HG03196 (cell line): ENCODE results near the gene RASSF5.

Experiments used
- ATAC-seq: cut with Tn5 transposase; IDR thresholded peaks from one replicate; pipeline ENCODE4 v1.9.1; 2021; ENCODE audit not compliant: unreplicated experiment

RASSF5 gene

DNA sequence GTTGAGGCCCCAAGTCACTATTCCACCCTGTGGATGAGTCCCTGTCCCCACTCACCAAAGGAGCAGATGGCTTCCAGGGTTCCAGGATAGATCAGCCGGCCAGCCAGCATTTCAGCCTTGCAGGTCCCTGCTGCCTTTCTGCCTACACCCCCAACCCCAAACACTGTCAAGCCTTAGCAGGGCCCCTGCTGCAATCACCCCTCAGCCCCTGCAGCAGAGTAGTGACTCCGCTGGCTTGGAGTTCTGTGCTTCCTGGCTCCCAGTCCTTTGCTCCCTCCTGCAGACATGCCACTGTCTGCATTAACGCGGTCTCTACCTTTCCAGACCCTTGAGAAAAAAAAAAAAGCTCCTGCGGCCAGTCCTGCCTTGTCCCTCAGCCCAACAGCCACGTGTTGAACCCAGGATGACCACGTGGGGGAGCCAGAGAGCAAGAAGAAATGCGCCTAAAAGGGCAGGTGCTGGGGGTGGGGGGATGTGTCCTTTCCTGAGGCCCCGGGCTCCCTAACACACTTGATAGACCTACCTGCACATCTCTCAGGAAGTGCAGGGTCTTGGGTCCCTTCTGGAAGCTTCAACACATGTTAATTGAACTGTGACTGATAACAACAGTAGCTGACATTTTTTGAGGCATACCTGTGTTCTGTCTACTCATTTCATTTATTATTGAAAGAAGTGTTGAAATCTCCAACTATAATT is 37.4 kb downstream of the RASSF5 start:
- ATAC-seq, result no peak

DNA sequence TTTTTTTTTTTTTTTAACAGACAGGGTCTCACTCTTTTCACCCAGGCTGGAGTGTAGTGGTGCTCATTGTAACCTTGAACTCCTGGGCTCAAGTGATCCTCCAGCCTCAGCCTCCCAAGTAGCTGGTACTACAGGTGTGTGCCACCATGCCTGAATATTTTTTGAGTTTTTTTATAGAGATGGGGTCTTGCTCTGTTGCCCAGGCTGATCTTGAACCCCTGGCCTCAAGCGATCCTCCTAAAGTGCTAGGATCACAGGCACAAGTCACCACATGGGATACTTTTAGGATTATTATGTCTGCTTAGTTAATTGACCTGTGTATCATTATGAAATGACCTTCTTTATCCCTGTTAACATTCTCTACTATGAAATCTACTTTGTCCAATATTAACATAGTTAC is 38.0 kb downstream of the RASSF5 start:
- ATAC-seq, result no peak

DNA sequence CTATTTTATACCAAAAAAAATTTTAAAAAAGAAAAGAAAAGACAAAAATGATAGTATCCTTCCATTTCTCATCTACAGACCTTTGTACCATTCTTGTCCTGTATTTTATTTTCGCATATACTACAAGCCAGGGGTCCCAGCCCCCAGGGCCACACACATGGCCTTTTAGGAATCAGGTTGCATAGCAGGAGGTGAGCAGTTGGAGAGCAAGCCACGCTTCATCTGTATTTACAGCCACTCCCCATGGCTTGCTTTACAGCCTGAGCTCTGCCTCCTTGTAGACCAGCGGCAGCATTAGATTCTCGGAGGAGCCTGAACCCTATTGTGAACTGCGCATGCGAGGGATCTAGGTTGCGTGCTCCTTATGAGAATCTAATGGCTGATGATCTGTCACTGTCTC is 39.8 kb downstream of the RASSF5 start:
- ATAC-seq, result no peak

DNA sequence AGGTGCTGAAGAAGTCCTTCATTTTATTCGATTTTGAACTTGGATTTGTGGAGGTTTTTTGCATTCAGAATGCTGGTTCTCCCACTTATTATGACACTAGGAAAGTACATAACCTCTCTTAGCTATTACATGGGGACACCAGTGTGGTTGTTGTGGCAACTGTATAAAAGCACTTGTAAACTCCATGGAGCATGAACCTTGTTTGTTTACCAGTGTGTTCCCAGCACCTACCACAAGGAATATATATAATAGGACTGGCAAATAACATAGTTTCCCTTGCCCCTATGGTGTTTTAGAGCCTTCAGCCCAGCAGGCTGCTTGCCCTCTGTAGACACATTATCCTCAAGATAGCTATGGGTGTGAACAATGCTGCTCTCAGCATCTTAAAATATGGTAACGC is 43.1 kb downstream of the RASSF5 start:
- ATAC-seq, result no peak

DNA sequence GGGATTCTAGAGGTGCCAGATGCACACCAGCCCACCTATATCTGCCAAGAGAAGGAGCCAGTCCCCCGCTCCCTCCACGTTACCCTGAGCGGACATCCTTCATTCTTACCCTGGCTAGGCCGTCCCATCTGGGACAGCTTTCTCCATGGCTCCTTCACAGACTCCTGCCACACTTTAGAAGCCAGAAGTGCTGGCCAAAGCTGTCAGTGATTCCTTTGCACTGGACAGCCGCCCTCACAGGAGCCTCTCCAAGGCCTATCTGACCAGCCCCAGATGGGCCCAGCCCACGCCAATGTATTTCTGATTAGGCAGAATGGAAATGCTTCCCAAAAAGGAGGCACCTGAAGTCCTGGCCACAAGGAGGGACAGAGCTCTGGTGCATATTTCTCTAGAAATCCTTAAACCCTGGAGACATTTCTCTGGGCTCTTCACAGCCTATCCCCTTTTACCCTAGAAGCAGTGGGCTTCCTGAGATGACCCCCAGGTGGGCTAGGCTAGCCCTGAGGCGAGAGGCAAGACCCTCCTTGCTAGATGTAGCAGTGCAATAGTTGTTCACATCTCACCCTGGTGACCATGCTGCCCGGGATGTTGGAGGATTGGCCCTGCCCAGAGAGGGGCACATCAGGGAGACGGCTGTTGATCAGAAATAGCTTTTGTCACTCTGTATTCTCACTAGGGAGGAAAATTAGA is 44.1 kb downstream of the RASSF5 start:
- no peak for ATAC-seq

DNA sequence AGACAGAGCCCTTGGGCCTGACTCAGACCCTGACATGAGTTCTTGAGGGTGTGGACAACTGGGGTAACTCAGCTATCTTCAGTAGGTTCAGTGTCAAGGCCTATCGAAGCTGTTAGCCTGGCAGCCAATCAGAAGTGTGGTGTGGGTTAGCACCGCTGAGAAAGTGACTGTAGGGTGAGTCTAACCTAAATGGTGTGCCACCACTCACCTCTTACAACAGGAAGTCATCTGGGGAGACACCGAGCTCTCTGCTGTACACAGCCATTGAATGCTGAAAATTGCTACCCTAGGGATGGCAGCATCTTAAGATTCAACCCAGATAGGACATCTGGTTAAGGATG is 44.6 kb downstream of the RASSF5 start:
- ATAC-seq, result no peak

DNA sequence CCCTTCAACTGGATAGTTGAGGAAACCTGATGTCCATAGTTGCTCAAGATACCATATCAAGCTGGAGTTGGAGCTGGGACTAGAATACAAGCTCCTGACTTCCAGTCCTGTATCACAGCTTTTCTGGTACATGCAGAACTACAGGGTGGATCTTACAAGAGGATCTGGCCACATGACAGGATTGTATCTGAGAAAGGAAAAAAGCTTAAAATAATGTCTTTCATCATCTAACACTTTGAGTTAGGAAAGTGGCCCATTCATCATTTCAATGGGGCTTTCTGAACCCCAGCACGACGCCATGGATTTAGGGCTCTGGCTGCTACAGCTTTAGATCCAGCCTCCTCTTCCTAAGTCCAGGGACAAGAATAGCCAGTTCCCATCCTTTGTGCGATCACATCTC is 46.9 kb downstream of the RASSF5 start:
- no peak for ATAC-seq

DNA sequence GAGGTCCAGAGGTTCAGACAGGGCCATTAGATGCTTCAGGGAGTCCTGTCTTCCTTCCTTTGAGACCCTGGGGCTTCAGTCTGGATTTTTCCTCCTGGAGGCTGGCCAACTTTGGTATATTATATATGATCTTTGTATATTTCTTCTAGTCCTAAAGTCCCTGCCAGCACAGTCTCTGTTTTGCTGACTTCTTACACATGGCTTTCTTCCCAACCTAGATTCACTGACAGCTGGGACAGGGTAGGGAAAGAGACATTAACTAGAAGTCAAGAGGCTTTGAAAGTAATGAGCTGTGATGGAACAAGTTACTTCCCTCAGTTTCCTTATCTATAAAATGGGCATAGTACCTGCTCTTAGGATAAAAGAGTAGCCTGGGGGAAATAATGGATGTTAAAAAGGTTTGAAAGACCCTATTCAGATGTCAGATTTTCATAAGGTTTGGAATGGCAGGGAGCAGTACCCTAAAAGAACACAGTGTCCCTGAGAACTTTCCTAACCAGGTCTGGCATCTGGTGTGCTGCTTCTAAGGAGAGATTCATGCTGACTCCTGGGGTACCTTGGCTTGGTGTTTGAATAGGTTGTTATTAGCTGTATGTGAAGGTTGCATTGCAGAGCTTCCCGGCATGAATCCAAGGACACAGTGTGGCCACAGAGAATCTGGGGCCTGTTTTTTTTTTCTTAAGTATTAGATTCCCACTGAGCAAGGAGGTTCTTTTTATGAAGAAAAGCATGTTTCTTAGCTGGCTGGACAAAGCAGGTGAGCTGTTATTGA is 47.6 kb downstream of the RASSF5 start:
- no peak for ATAC-seq

DNA sequence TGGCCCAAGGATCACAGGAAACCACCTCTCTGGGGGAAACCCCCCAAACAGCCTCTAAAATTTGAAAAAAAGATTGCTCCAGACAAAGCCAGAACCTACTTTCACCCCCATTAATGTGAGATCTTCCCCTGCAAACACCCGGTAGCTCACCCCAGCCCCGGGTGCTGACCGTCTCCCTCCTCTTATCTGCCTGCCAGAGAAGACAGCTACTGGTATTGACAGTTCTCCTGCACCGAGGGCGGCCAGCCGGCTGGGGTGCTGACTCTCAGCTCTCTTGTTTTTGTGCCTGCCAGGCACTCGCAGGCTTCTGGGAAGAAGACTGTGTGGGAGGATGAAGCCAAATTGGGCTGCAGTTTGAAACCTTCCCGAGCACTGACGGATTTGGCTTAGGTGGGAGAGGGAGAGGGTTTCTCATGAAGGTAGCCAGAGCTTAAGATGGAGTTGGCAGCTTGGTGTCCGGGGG is 48.2 kb downstream of the RASSF5 start:
- ATAC-seq, result no peak

DNA sequence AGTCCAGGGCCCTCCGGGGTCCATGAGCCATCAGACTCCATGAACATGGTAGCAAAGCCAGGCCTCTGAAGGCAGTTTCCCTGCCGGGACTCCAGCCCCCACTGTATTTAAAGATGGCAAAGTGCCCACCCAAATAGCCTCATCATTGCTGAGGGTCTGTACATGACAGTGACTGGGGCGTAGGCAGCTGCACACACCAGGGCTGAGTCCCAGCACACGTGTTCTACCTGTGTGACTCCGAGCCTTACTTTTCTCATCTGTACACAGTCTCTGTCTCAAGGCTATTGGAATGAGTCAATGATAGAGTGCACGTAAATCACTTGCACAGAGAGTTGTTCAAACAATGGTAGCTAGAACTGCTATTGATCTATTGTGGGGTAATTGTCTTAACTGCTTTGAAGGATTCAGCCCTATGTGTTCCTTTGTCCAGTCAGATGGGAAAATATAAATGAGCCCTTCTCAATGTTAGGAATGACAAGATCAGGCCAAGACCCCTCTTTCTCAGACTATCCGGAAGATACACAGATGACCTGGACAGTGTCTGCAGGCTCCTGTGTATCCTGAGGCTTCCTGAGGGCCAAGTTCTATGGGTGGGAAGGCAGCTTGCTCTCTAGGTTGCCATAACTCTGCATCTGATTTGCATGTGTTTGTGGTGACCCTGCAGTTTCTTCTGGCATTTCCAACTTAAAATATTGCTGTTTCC is 48.9 kb downstream of the RASSF5 start:
- ATAC-seq, result no peak

DNA sequence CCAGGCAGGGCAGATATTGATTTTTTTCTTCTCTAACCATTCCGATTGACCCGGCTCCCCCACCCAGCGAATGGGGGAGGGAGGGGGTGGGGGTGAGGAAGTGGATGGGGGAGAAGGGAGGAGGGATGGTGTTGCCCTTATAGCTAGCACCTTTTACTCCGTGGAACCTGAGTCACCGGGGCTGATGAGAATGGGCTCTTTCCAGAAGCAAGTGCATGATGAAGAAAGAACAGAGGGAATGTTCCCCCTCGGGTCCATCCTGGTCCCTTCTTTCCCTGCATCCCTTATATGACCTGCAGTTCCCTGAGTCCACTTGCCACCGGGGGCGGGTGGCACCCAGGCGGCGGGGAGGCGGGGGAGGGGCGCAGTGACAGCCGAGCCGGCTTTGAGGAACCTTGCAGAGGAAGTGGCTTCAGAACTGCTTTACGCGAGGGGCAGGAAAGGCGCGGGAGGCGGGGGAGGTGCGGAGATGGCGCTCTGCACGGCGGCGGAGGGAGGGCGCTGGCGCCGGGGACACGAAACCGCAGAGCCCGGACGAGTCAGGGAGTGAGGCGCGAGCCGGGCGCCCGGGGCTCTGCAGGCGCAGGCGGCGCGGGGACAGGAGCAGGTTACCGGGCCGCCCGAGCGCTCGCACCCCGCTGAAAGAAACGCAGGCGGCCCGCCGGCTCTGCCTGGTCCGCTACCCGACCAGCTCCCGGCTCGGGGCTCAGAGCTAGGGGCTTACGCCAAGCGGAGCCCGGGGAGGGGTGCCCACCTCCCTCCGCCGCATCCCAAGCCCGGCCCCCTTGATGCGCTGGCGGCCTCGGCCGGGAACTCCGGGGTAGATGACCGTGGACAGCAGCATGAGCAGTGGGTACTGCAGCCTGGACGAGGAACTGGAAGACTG is 49.7 kb downstream of the RASSF5 start:
- peak; percentile 45 for ATAC-seq

DNA sequence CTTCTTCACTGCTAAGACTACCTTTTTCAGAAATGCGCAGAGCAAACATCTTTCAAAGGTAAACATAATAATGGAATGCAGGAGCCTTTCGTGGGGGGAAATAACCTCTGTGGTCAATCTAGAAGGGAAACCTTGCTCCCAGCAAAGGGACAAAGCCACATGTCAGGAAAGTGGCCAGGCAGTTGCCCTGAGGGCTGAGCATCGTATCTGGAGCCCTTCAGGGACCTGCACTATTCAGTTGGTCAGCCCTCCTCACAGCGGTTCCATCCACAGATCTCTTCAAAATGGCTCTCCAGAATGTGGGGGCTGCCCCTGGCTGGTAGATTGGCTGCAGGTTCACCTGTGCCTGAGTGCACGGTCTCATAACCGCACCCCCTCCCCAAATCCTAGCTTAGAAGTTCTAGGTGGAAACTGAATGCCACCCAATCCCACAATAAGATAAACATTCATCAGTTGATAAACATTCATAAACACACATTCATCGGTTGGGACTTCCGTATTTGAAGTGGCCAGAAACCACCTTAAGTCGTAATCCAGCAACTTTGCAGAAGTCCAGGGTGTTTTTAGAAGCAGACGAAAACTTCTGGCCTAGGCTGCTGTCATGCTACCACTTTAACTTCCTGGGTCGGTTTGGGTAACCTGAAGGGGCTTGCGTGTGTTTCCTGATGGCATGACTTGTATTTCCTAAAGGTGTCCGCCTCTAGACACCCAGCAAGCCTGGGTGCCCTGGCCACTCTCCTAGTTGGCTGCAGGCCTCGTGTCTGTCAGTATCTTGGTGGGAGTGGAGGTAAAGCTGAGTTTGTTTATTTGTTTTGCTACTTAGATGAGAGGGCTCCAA is 50.5 kb downstream of the RASSF5 start:
- ATAC-seq, result no peak

DNA sequence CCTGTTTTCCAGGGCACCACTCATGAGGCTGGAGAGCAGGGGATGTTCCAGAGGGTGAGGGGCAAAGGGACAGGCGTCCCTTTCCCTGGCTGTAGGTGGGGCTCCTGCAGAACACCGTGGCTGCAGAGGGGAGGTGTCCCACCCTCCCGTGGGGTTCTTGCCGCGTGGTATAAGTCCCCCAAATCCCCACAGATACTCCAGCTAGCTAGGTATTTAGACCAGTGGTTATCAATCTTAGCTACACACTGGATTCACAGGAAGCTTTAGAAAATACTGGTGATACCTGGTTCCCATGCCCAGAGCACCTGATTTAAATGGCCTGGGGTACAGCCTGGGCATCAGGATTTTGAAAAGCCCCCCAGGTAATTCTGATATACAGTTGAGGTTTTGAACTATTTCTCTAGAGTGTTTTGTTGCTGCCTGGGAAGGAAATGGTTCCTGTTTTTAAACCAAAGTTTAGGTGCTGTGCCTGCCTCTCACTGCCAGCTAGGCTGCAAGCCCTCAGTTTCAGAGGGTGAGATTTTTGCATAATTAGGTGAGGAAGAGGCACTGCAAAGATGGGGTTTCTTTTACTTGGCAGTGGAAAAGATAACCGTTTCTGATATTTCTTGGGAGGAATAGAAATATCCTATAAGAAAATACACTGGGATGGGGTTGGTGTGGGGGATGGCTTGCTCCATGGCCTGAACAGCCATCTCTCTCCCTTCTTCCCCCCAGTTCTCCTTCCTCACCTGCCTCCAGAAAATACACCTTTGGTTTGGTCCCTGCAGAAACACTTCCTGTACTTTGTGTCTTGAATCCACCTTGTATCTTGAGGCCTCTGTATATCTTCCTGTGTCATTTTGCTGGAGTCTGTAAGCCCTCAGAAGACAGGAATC is 51.7 kb downstream of the RASSF5 start:
- no peak for ATAC-seq

DNA sequence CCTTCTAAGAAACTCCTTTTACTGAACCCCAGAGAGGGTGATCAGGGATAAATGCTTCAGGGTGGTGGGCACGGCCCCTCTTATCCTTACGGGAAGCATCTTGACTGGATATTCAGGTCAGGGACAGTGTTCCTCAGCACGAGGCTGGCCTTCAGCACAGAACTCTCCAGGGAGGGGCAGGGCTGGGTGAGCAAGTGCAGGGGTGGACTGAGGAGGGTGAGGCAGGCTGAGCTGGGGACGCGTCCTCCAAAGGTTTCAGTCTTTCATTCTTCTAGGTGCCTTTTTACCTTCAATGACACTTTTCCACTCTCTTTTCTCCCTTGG is 52.3 kb downstream of the RASSF5 start:
- no peak for ATAC-seq

DNA sequence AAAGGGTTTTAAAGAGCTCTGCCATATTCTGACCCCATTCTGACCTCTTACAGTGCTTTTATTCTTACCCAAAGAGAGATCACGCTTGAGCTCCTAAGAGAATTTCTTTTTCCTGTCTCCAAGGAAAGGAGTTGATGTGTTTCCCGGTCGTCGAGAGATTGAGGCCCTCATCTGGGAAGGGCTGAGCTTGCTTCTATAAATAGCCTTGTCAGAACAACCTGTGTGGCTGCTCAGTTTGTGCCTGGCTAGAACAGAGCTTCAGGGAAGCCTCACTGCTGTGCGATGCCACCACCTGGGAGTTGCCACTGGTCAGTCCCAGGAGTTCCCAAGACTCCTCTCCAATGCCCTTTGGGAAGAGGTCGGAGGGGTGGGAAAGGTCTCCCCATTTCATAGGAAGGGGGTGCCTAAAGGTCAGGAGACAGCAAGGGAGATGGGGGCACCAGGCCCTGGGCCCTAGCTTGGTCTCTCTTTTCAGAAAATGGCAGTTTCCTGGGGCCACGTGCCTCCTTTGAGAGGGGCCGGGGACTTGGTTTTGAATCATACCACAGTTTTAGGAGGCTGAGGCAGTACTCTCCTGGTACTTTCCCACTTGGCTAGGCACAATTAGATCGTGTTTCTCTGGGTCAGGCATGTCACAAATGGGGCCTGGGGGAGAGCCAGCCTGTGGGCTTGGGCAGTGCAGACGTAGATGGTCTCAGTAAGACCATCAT is 52.8 kb downstream of the RASSF5 start:
- ATAC-seq, result no peak

DNA sequence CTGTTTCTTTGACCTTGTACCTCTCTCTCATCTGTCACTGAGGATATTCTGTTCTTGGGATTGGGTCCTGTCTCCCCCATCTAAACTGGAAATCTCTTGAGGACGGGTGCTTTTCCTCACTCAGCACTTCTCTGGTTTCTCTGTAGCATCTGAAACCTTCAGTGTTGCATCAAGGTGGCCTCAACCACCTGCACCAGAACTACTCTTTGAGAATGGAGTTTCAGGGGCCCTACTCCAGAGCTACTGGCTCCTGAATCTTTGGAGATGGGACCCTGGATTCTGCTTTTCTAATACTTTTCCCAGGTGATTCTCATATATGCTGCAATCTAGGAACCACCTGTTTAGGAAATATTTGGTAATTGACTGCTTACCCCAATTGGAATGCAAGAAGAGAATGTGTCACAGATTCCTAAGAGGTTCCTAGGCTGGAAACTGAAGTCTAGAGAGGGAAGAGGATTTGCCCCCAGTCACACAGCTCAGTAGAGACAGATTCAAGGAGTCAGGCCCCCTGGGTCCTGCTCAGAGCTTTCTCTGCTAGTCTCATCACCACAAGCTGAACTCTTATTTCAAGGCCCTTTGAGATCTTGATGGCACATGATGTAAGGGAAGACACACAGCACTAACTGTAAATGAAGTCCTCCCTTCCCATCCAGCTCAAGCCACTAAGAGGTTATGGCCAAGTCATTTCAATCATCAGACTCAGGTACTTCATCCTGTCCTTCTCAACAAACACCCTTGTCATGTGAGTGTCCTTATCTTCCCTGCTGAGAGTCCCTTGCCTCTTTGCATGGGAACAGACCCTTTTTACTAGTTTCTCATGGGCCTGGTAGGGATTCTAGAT is 56.3 kb downstream of the RASSF5 start:
- ATAC-seq, result peak; percentile 22

DNA sequence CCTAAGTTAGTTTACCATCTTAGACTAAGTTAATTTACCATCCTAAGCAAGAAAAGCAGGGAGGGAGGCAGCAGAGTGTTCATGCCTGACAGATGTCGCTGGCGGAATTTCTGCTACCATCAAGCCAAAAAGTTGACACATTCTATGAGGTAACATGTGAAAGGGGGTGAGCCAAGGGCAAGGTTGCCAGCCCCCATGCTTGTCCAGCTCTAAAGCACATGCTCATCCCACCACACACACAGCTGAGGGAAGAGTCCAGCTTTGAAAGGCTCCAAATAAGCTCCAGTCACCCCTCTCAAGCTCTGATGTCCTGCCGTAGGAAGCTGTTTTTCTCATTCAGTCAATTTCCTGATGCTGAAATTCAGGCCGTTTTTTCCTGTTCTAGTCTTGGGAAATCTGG is 58.7 kb downstream of the RASSF5 start:
- no peak for ATAC-seq
